Peyer's patch (tissue), 4 donors: Measurements from ENCODE around the gene ELMO1.

ENCODE experiments used
- CTCF ChIP-seq, 6 experiments: fragments of 450-650 bp in 4 of 6; fragments of 200-600 bp in 2 of 6; sonication (generic) in 1 of 6; IDR thresholded peaks; one replicate each; pipeline ENCODE4 v1.5.1; 2017 to 2019; ENCODE audit warnings: antibody characterized with exemption in 6 of 6, mild to moderate bottlenecking in 3 of 6, moderate library complexity in 1 of 6
- POLR2A ChIP-seq, 2 donors: fragments of 450-650 bp; IDR thresholded peaks; one replicate each; pipeline ENCODE4 v1.5.1; 2017; ENCODE audit warnings: antibody characterized with exemption in 2 of 2, mild to moderate bottlenecking in 2 of 2, moderate library complexity in 2 of 2

GRCh38 chr7:37371755-37372154 is 76.9 kb downstream of the ELMO1 start:
- no peak for TF ChIP-seq POLR2A (IDR thresholded peaks at IDR 0.05)
- TF ChIP-seq CTCF (IDR thresholded peaks at IDR 0.05): no peak
